Heart left ventricle (tissue), 13 donors: ENCODE measurements around the gene TGFBR2.

ENCODE experiments used
- POLR2A ChIP-seq, 2 donors: fragments of 450-650 bp; IDR thresholded peaks; one replicate each; pipeline ENCODE4 v1.6.1; 2017; ENCODE audit warnings: antibody characterized with exemption in 2 of 2, mild to moderate bottlenecking in 2 of 2, moderate library complexity in 2 of 2
- TF ChIP-seq, protein P1 (sequence below), 12 donors: fragments of 200-600 bp; sonication (generic) in 4 of 12; IDR thresholded peaks; one replicate each; pipeline versions ENCODE4 v1.5.0 to v1.8.0; 2018 to 2022; ENCODE audit warnings: antibody characterized with exemption in 12 of 12, mild to moderate bottlenecking in 5 of 12
- donor health status: ischemic (EF 13 %, LVEDD 7.1; RV severe dilation, severe dysfunction).
- donor health status: DM: no; HTN: yes; CAD: no.
- donor health status: DM: no; HTN: no; CAD: no.
- donor health status: ischemic (EF 25% LVEDD 6.9; RV normal size, moderate dysfunction).
- donor health status: ischemic (EF 25% LVEDD 5.7; RV mildly dilated, moderate dysfunction).
- donor health status: ischemic (EF 35%, LVEDD 5.7; RV mildly dilated, moderate dysfunction).
- donor health status: nonischemic (EF 11% LVEDD 7.7; RV severe dilation, severe dysfunction).
- donor health status: DM: yes; HTN: yes; CAD: no.
- donor health status: PGD.
- donor health status: ischemic (EF 29% LVEDD 5.4; RV normal size, mild dysfunction).
- donor health status: nonischemic (EF 23%, LVEDD 6.1; RV moderate dilation, normal function).

DNA sequence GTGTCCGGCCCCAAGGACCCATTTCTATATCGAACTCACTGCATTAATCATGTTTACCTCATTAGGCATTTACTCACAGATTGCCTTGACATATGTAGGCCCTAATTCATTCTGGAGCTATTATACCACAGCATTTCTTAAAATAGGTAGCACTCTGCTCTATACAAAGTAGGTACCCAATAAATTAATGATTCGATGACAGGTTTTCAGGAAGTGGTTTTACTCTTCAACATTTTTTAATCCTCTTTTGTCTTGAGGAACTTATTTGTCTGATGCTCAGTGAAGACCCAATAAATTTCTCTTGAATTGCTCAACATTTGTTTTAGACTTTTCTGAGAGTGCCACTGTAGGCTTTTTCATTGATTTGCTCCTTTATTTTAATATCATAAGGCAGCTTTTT is 12.1 kb downstream of the TGFBR2 start:
- TF ChIP-seq, protein P1, sequence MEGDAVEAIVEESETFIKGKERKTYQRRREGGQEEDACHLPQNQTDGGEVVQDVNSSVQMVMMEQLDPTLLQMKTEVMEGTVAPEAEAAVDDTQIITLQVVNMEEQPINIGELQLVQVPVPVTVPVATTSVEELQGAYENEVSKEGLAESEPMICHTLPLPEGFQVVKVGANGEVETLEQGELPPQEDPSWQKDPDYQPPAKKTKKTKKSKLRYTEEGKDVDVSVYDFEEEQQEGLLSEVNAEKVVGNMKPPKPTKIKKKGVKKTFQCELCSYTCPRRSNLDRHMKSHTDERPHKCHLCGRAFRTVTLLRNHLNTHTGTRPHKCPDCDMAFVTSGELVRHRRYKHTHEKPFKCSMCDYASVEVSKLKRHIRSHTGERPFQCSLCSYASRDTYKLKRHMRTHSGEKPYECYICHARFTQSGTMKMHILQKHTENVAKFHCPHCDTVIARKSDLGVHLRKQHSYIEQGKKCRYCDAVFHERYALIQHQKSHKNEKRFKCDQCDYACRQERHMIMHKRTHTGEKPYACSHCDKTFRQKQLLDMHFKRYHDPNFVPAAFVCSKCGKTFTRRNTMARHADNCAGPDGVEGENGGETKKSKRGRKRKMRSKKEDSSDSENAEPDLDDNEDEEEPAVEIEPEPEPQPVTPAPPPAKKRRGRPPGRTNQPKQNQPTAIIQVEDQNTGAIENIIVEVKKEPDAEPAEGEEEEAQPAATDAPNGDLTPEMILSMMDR (IDR thresholded peaks at IDR 0.05), result no peak
- no peak for TF ChIP-seq POLR2A (IDR thresholded peaks at IDR 0.05)
